ENCODE results near the gene KCNK7.
A peak's percentile ranks its signal among the peaks of the same experiment; 100 is the strongest.

The KCNK7 gene

GRCh38 chr11:65598258-65598699, 2.7 kb upstream of the KCNK7 start:
- DNase-seq (ENCODE audit: low spot score), result no peak
- TF ChIP-seq CTCF (conservative IDR thresholded peaks at IDR 0.05; ENCODE audit: low read depth), result no peak
- H3K27ac ChIP-seq, result peak overlapping the region; percentile 11; the same call in 1 of the 2 replicates
- POLR2A ChIA-PET (ENCODE audit: low non-redundant PET), result no interaction called here
- CTCF ChIA-PET, result interaction anchor here (0.6 kb wide), 1 partner anchor 11 kb away, joined by 3 read pairs; no protein-coding TSS in a partner anchor

GRCh38 chr11:65596520-65596919, 920 bp upstream of the KCNK7 start:
- ChIA-PET CTCF (interaction anchor here (0.5 kb wide), 1 partner anchor 70 kb away, joined by 3 read pairs; no protein-coding TSS in a partner anchor), POLR2A (ENCODE audit: low non-redundant PET) (interaction anchor here (0.9 kb wide), 1 partner anchor 8 kb away, joined by 3 read pairs; no protein-coding TSS in a partner anchor)
- DNase-seq (ENCODE audit: low spot score), result no peak
- no peak for TF ChIP-seq CTCF (conservative IDR thresholded peaks at IDR 0.05; ENCODE audit: low read depth)
- no peak overlapping the region; the same call in 1 of the 2 replicates for H3K27ac ChIP-seq

GRCh38 chr11:65595131-65595530, 469 bp downstream of the KCNK7 start:
- CTCF ChIA-PET, result interaction anchor here (0.5 to 2.4 kb wide), 2 partner anchors 12 to 108 kb away, joined by 4 to 9 read pairs; no protein-coding TSS in a partner anchor
- no peak for TF ChIP-seq CTCF (conservative IDR thresholded peaks at IDR 0.05; ENCODE audit: low read depth)
- peak overlapping the region; percentile 67 for H3K27ac ChIP-seq
- POLR2A ChIA-PET (ENCODE audit: low non-redundant PET), result no interaction called here
- no peak for DNase-seq (ENCODE audit: low spot score)

GRCh38 chr11:65593518-65594414, 1.8 kb downstream of the KCNK7 start:
- peak overlapping the region; percentile 67 for H3K27ac ChIP-seq
- DNase-seq (ENCODE audit: low spot score), result no peak
- ChIA-PET CTCF (interaction anchor here (0.5 to 2.5 kb wide), 14 partner anchors 9 to 131 kb away, joined by 3 to 16 read pairs (median 6); partner anchors contain the start of gene EHBP1L1), POLR2A (ENCODE audit: low non-redundant PET) (interaction anchor here (0.7 kb wide), 1 partner anchor 19 kb away, joined by 3 read pairs; no protein-coding TSS in a partner anchor)
- peak; percentile 69 for TF ChIP-seq CTCF (conservative IDR thresholded peaks at IDR 0.05; ENCODE audit: low read depth)

- no peak for DNase-seq (ENCODE audit: low spot score)
- no peak for TF ChIP-seq CTCF (conservative IDR thresholded peaks at IDR 0.05; ENCODE audit: low read depth)
- peak overlapping the region; percentile 67 for H3K27ac ChIP-seq
- CTCF ChIA-PET, result interaction anchor here (0.5 to 2.5 kb wide), 12 partner anchors 10 to 197 kb away, joined by 3 to 16 read pairs (median 6); partner anchors contain the start of gene EHBP1L1
- POLR2A ChIA-PET (ENCODE audit: low non-redundant PET), result no interaction called here
Observed at GRCh38 chr11:65592858-65593517, 2.6 kb downstream of the KCNK7 start.
